Thoracic aorta (tissue), 2 donors: ENCODE data around the gene FNDC3B. TPM values are rescaled to one million over a fixed set of nuclear protein-coding genes. Genes with fewer than 3 reads are reported as not detected.

Experiments
- ATAC-seq: fragments of 150-250 bp; one replicate; pipeline ENCODE4 v1.8.0; 2017; ENCODE audit warnings: low read depth; ENCODE audit not compliant: insufficient number of reproducible peaks, low FRiP score
- DNase-seq: peaks from one replicate; pipeline ENCODE4 v3.0.0-alpha.2; 2020; ENCODE audit warnings: low spot score
- H3K27ac ChIP-seq, 2 donors: fragments of 200-600 bp; sonication (generic); 1 replicate in 1 of 2; 2 replicates in 1 of 2; pipeline ENCODE4 v1.5.1; 2016; ENCODE audit warnings: mild to moderate bottlenecking in 2 of 2, moderate library complexity in 2 of 2
- H3K27me3 ChIP-seq: fragments of 200-600 bp; sonication (generic); replicated peaks from 2 replicates; pipeline ENCODE4 v1.6.0; 2016; ENCODE audit warnings: mild to moderate bottlenecking; ENCODE audit not compliant: insufficient read depth
- H3K36me3 ChIP-seq: fragments of 200-600 bp; sonication (generic); one replicate; pipeline ENCODE4 v1.5.1; 2016
- H3K4me1 ChIP-seq, 2 donors: fragments of 200-600 bp; sonication (generic); 1 replicate in 1 of 2; 2 replicates in 1 of 2; pipeline versions ENCODE4 v1.5.1 to v1.6.0; 2016; ENCODE audit warnings: low read depth in 2 of 2, mild to moderate bottlenecking in 1 of 2; ENCODE audit not compliant: control insufficient read depth in 1 of 2
- H3K4me3 ChIP-seq: fragments of 200-600 bp; sonication (generic); 2 replicates; pipeline ENCODE4 v1.5.1; 2016; ENCODE audit warnings: mild to moderate bottlenecking
- H3K9me3 ChIP-seq: fragments of 200-600 bp; sonication (generic); 2 replicates; pipeline ENCODE4 v1.5.1; 2016
- total RNA-seq, 2 donors: library from RNA; depleted of rRNA; stranded (reverse); fragments of >200 nt; gene quantifications; one replicate each; pipeline versions ENCODE4 v1.1.0 to v1.2.3, GENCODE V29; 2016
- TF ChIP-seq, protein P1 (sequence below): fragments of 200-600 bp; sonication (generic); IDR thresholded peaks from one replicate; pipeline ENCODE4 v1.5.1; 2019; ENCODE audit warnings: antibody characterized with exemption

Gene FNDC3B
- total RNA-seq, 2 donors from 2014 or later: 113 to 163 TPM

DNA sequence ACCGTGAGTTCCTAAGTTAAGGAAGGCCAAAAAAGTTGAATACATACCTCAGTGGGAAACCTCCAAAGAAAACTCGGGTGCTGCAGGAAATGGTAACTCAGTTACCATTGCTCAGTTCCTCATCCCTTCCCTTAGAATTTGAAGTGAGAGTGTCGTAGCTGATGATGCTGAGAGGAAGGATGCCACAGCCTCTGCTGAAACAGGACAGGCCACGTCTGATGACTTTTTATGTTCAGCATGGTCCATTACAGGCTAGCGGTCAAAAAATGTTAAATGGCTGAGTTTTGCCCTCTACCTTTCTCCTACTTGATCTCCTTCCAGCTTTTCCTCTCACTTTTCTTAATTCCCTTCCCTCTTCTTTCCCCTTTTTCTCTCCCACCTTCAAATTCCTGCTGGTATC is 273.3 kb downstream of the FNDC3B start:
- Histone ChIP-seq H3K27ac (peak overlapping the region; percentile 14 to 15), H3K4me1 (peaks cover 40 to 81% of the 10 kb centered on the region in 2 donors), H3K4me3 (no peak overlapping the region), H3K27me3 (no peaks in the 10 kb centered on the region), H3K36me3 (peaks cover 20% of the 10 kb centered on the region), H3K9me3 (no peaks in the 10 kb centered on the region)
- ATAC-seq: no peak
- TF ChIP-seq, protein P1, sequence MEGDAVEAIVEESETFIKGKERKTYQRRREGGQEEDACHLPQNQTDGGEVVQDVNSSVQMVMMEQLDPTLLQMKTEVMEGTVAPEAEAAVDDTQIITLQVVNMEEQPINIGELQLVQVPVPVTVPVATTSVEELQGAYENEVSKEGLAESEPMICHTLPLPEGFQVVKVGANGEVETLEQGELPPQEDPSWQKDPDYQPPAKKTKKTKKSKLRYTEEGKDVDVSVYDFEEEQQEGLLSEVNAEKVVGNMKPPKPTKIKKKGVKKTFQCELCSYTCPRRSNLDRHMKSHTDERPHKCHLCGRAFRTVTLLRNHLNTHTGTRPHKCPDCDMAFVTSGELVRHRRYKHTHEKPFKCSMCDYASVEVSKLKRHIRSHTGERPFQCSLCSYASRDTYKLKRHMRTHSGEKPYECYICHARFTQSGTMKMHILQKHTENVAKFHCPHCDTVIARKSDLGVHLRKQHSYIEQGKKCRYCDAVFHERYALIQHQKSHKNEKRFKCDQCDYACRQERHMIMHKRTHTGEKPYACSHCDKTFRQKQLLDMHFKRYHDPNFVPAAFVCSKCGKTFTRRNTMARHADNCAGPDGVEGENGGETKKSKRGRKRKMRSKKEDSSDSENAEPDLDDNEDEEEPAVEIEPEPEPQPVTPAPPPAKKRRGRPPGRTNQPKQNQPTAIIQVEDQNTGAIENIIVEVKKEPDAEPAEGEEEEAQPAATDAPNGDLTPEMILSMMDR: no peak
- no peak for DNase-seq

DNA sequence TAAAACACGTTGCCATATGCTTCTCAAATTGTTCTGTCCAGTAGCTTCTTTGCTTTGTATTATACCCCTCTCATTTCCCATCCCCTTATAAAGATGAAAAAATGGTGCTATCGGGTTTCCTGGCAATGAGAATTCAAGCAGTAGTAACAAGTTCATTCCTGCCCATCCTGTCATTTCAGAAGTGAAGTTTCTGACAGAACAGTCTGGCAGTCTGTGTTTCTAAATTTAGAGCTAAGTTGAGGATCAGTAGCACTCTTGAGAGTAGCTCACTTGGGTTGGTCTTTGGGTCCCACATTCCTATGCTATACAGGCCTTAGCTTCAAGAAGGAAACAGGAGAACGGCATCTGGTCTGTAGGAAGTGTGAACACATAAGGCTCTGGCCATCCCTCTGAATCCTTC is 274.3 kb downstream of the FNDC3B start:
- H3K36me3 ChIP-seq: peaks cover 20% of the 10 kb centered on the region
- DNase-seq: no peak
- peaks cover 45 to 81% of the 10 kb centered on the region in 2 donors for H3K4me1 ChIP-seq
- TF ChIP-seq, protein P1: no peak
- H3K9me3 ChIP-seq: no peaks in the 10 kb centered on the region
- no peak overlapping the region for H3K4me3 ChIP-seq
- ATAC-seq: no peak
- no peaks in the 10 kb centered on the region for H3K27me3 ChIP-seq
- H3K27ac ChIP-seq: peak overlapping the region; percentile 11 to 49

DNA sequence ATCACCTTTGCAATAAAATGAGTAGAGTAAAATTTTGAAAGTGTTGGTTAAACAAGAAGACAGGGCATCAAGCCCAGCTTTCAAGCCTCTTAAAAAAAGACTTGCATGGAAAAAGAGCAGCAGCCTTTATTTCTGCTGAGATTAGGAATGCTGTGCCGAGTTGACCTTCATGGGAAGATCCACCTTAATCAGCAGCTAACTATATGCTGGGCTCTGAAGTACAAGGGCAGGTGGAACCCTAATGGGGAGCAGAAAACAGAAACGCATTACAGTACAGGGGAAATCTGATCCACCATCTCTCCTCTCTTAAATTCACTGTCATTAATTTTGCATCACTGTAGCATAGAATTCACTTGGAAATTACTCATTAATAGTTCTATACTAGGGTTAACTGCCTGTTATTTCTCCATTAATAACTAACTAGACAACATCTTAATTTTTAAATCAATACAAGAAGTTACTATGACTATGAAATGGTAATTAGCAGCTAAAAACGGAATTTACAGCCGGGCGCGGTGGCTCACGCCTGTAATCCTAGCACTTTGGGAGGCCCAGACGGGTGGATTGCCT is 275.3 kb downstream of the FNDC3B start:
- TF ChIP-seq, protein P1: no peak
- Histone ChIP-seq H3K36me3 (peaks cover 11% of the 10 kb centered on the region), H3K9me3 (no peaks in the 10 kb centered on the region), H3K4me1 (peaks cover 51 to 86% of the 10 kb centered on the region in 2 donors), H3K27ac (no peak overlapping the region), H3K4me3 (no peak overlapping the region), H3K27me3 (no peaks in the 10 kb centered on the region)
- DNase-seq (no peak), ATAC-seq (no peak)

DNA sequence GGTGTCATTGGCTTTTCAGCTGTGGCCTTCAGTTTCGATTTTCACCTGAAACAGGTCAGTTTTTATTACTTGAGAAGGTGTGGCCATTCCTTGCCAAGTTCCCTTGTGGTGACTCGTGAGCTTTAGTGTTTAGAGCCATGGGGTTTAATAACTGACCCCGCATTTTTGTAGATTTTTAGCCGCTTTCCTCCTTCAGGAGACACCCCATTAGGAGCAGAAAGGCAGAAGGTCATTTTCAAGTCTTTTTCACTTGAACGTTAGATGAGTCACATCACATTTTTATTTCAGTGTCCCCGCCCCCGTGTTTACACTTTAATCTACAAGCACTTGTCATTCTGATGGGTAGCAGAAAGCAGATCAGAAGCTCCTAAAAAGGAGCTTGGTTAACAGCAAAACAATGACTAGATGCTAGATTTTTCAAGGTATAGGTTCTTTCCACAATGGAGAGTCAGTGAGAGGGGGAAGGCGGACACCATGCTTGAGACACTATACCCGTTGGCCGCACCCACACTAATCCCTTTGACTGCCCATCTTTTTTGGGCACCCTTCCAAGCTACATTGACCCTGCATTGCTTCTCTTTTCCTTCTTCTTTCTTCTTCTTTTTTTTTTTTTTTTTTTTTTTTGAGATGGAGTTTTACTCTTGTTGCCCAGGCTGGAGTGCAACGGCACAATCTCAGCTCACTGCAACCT is 276.2 kb downstream of the FNDC3B start:
- DNase-seq: no peak
- H3K4me1 ChIP-seq: peaks cover 59 to 95% of the 10 kb centered on the region in 2 donors

DNA sequence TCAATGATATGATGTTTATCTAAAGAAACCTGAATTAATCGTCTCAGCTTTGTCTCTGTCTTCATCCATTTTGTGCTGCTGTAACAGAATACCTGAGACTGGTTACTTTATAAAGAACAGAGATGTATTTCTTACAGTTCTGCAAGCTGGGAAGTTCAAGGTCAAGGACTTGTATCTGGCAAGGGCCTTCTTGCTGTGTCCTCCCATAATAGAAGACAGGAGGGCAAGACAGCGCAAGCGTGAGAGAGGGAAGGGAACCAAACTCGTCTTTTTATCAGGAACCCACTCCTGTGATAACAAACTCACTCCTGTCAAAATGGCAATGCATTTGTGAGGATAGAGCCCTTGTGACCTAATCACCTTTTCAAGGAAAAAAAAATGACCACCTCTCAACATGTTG is 277.4 kb downstream of the FNDC3B start:
- peaks cover 71 to 98% of the 10 kb centered on the region in 2 donors for H3K4me1 ChIP-seq

More for the DNA sequence above, 276.2 kb downstream of the FNDC3B start:
- ATAC-seq: no peak
- TF ChIP-seq, protein P1: no peak
- H3K4me3 ChIP-seq: no peak overlapping the region
- H3K9me3 ChIP-seq: no peaks in the 10 kb centered on the region
- H3K27ac ChIP-seq: peak overlapping the region; percentile 80 to 95
- peaks cover 8% of the 10 kb centered on the region for H3K36me3 ChIP-seq
- no peaks in the 10 kb centered on the region for H3K27me3 ChIP-seq

More for the DNA sequence above, 277.4 kb downstream of the FNDC3B start:
- no peaks in the 10 kb centered on the region for H3K9me3 ChIP-seq
- H3K27ac ChIP-seq: peak overlapping the region; percentile 80 to 95
- no peaks in the 10 kb centered on the region for H3K27me3 ChIP-seq
- DNase-seq (no peak), ATAC-seq (no peak)
- no peak overlapping the region for H3K4me3 ChIP-seq
- TF ChIP-seq, protein P1: no peak
- no peaks in the 10 kb centered on the region for H3K36me3 ChIP-seq
